Gastroesophageal sphincter (tissue), 4 donors: ENCODE results near the gene SMARCE1. TPM values are rescaled to one million over a fixed set of nuclear protein-coding genes. Genes with fewer than 3 reads are reported as not detected.

Experiments
- ATAC-seq: fragments of 150-250 bp; one replicate; pipeline ENCODE4 v1.9.1; 2016; ENCODE audit warnings: mild to moderate bottlenecking, moderate library complexity
- H3K27ac ChIP-seq, 4 donors: fragments of 200-600 bp; sonication (generic) in 3 of 4; 1 replicate in 3 of 4; 2 replicates in 1 of 4; pipeline ENCODE4 v1.5.1; 2016 to 2019
- H3K27me3 ChIP-seq: fragments of 200-600 bp; sonication (generic); one replicate; pipeline ENCODE4 v1.5.1; 2019
- H3K36me3 ChIP-seq, 2 donors: fragments of 200-600 bp; sonication (generic); one replicate each; pipeline ENCODE4 v1.5.1; 2019; ENCODE audit warnings: control low read depth in 1 of 2
- H3K4me1 ChIP-seq, 3 donors: fragments of 200-600 bp; sonication (generic); 1 replicate in 2 of 3; 2 replicates in 1 of 3; pipeline ENCODE4 v1.5.1; 2016 to 2019; ENCODE audit warnings: control low read depth in 2 of 3
- H3K4me3 ChIP-seq, 2 donors: fragments of 200-600 bp; sonication (generic); one replicate each; pipeline ENCODE4 v1.5.1; 2019; ENCODE audit warnings: mild to moderate bottlenecking in 1 of 2, moderate library complexity in 1 of 2
- H3K9me3 ChIP-seq, 3 donors: fragments of 200-600 bp; sonication (generic); one replicate each; pipeline ENCODE4 v1.5.1; 2017 to 2019; ENCODE audit warnings: control low read depth in 2 of 3
- EP300 ChIP-seq: sonication (generic); formaldehyde crosslinking; IDR thresholded peaks from one replicate; pipeline ENCODE4 v1.6.1; 2017; ENCODE audit warnings: antibody characterized with exemption, mild to moderate bottlenecking
- POLR2A ChIP-seq, 2 donors: fragments of 450-650 bp; IDR thresholded peaks; one replicate each; pipeline ENCODE4 v1.6.1; 2017; ENCODE audit warnings: antibody characterized with exemption in 2 of 2, mild to moderate bottlenecking in 2 of 2, moderate library complexity in 1 of 2
- POLR2AphosphoS5 ChIP-seq: sonication (generic); formaldehyde crosslinking; IDR thresholded peaks from one replicate; pipeline ENCODE4 v1.6.1; 2017; ENCODE audit warnings: antibody characterized with exemption
- WGBS, 2 donors: methylation state at CpG; one replicate each; pipeline ENCODE4 v1.1.5; 2018; ENCODE audit warnings: low coverage in 1 of 2; 5-methylcytosine and 5-hydroxymethylcytosine counted together
- total RNA-seq, 4 donors: library from RNA; depleted of rRNA; stranded (reverse); fragments of >200 nt; gene quantifications; one replicate each; pipeline ENCODE4 v1.1.0, GENCODE V29; 2016
- TF ChIP-seq, protein P1 (sequence below), 4 experiments: fragments of 200-600 bp in 2 of 4; fragments of 450-650 bp in 2 of 4; sonication (generic) in 1 of 4; IDR thresholded peaks; one replicate each; pipeline ENCODE4 v1.5.1; 2017 to 2019; ENCODE audit warnings: antibody characterized with exemption in 4 of 4, mild to moderate bottlenecking in 2 of 4, moderate library complexity in 2 of 4

SMARCE1 gene
- total RNA-seq, 4 donors from 2014 or later: 102 to 131 (median 109) TPM

DNA sequence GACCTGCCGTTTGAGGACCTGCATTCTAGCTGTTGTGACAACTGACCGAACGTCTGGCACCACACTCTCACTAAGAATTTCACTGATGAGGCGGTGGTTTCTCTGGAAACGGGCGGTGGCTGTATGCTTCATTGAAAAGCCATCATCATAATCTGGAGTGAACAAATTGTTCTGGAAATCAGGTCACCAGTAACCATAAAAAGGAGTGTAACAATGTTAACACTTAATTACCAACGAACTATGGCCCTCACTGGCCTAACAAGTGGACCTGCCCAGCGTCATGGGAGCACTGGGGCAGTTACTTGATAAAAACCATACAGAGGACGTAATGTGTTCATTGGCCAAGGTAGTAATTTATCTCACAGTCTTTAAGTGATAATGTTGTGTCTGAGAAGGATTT is 15.4 kb downstream of the SMARCE1 start:
- TF ChIP-seq EP300: no peak
- no peak for TF ChIP-seq POLR2AphosphoS5
- TF ChIP-seq, protein P1, sequence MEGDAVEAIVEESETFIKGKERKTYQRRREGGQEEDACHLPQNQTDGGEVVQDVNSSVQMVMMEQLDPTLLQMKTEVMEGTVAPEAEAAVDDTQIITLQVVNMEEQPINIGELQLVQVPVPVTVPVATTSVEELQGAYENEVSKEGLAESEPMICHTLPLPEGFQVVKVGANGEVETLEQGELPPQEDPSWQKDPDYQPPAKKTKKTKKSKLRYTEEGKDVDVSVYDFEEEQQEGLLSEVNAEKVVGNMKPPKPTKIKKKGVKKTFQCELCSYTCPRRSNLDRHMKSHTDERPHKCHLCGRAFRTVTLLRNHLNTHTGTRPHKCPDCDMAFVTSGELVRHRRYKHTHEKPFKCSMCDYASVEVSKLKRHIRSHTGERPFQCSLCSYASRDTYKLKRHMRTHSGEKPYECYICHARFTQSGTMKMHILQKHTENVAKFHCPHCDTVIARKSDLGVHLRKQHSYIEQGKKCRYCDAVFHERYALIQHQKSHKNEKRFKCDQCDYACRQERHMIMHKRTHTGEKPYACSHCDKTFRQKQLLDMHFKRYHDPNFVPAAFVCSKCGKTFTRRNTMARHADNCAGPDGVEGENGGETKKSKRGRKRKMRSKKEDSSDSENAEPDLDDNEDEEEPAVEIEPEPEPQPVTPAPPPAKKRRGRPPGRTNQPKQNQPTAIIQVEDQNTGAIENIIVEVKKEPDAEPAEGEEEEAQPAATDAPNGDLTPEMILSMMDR (IDR thresholded peaks at IDR 0.05): no peak
- TF ChIP-seq POLR2A (IDR thresholded peaks at IDR 0.05): no peak
- no peak overlapping the region for H3K4me3 ChIP-seq
- no peaks in the 10 kb centered on the region for H3K4me1 ChIP-seq
- ATAC-seq: peak; percentile 25
- H3K9me3 ChIP-seq: no peaks in the 10 kb centered on the region
- H3K36me3 ChIP-seq: peaks cover 28 to 99% of the 10 kb centered on the region in 2 donors
- WGBS, 2 donors: 64 to 75% methylated on average over 7 to 9 of the region's 9 CpGs
- peak overlapping the region in 1 of 4 donors; percentile 3 for H3K27ac ChIP-seq
- no peaks in the 10 kb centered on the region for H3K27me3 ChIP-seq

DNA sequence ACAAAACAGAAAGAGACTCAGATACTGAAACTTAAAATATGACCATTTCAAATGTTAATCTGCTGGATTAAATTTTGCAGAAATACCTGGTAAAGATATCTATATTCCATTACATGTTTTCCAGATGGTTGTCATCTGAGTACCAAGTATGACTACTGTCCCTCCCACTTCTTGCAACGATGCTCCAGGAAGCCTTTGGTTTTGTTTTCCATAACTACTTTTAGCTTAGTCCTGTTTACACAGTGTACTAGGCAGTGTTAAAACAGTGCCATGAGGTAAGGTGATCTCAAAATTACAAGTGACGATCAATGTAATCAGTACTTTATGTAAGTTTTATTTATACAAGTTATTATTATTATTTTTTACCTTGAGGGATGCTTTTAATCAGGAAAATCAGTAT is 17.8 kb downstream of the SMARCE1 start:
- no peaks in the 10 kb centered on the region for H3K27me3 ChIP-seq
- ATAC-seq: no peak
- H3K4me3 ChIP-seq: no peak overlapping the region
- no peaks in the 10 kb centered on the region for H3K4me1 ChIP-seq
- 43 to 51% methylated on average over 2 of the region's 2 CpGs for WGBS, 2 donors
- no peaks in the 10 kb centered on the region for H3K9me3 ChIP-seq
- no peak overlapping the region for H3K27ac ChIP-seq
- peaks cover 11 to 79% of the 10 kb centered on the region in 2 donors for H3K36me3 ChIP-seq
- TF ChIP-seq EP300: no peak
- TF ChIP-seq, protein P1 (IDR thresholded peaks at IDR 0.05): no peak
- TF ChIP-seq POLR2AphosphoS5: no peak
- no peak for TF ChIP-seq POLR2A (IDR thresholded peaks at IDR 0.05)

- H3K4me3 ChIP-seq: no peak overlapping the region
- H3K9me3 ChIP-seq: no peaks in the 10 kb centered on the region
- H3K36me3 ChIP-seq: peaks cover 0 to 33% of the 10 kb centered on the region in 2 donors
- H3K27ac ChIP-seq: no peak overlapping the region
- WGBS, 2 donors: 43 to 66% methylated on average over 4 to 5 of the region's 5 CpGs
- H3K27me3 ChIP-seq: no peaks in the 10 kb centered on the region
- no peak for TF ChIP-seq EP300
- TF ChIP-seq POLR2A (IDR thresholded peaks at IDR 0.05): no peak
- TF ChIP-seq, protein P1 (IDR thresholded peaks at IDR 0.05): no peak
- TF ChIP-seq POLR2AphosphoS5: no peak
- H3K4me1 ChIP-seq: peaks cover 0 to 16% (median 0%) of the 10 kb centered on the region in 3 donors
- ATAC-seq: no peak
Observed at GRCh38 chr17:40625311-40625710, 22.3 kb downstream of the SMARCE1 start.

DNA sequence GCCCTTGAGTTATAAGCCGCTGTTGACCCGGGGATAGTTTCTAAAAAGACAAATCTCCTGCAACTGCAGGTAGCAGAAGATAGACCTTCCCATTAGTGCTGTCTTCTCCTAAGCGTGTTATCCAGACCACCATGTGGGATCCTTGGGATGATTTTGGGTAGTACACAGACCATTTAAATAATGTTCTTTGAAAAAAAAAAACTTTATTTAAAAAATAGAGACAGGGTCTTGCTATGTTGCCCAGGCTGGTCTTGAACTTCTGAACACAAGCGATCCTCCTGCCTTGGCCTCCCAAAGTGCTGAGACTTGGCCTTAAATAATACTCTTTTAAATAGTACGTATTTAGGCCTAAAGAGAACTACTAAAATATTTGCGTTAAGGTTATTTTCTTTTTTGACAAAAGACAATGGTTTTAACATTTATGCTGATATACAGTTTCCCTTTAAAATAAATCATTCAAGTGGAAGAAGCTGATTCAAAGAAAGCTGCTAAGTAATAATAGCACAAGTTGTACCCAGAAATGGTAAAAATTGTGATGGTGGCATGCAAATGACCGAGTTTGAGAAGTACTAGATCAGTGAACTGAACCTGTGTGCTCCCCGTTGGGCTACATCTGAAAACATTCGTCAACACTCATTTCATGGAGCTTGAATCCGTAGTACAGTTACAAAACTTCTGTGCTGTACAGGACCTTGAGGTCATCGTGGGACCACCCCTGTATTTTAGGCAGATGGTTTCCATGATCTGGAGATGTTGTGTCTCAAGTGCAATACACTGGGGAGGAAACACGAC is 24.0 kb downstream of the SMARCE1 start:
- H3K36me3 ChIP-seq: peaks cover 0 to 16% of the 10 kb centered on the region in 2 donors
- TF ChIP-seq EP300 (no peak), POLR2AphosphoS5 (no peak), POLR2A (IDR thresholded peaks at IDR 0.05) (no peak)
- TF ChIP-seq, protein P1 (IDR thresholded peaks at IDR 0.05): no peak
- ATAC-seq: no peak
- H3K27me3 ChIP-seq: peaks cover 10% of the 10 kb centered on the region
- H3K9me3 ChIP-seq: no peaks in the 10 kb centered on the region
- no peak overlapping the region for H3K27ac ChIP-seq
- H3K4me1 ChIP-seq: peaks cover 0 to 31% (median 0%) of the 10 kb centered on the region in 3 donors
- H3K4me3 ChIP-seq: no peak overlapping the region
- WGBS, 2 donors: 78 to 89% methylated on average over 9 to 12 of the region's 12 CpGs

GRCh38 chr17:40622509-40622928 is 25.1 kb downstream of the SMARCE1 start:
- H3K27me3 ChIP-seq: peaks cover 21% of the 10 kb centered on the region
- no peak overlapping the region for H3K4me3 ChIP-seq
- H3K9me3 ChIP-seq: no peaks in the 10 kb centered on the region
- 73 to 74% methylated on average over 3 of the region's 3 CpGs for WGBS, 2 donors
- H3K27ac ChIP-seq: no peak overlapping the region
- peaks cover 0 to 6% of the 10 kb centered on the region in 2 donors for H3K36me3 ChIP-seq
- ATAC-seq: no peak
- peaks cover 0 to 36% (median 0%) of the 10 kb centered on the region in 3 donors for H3K4me1 ChIP-seq
- TF ChIP-seq POLR2AphosphoS5 (no peak), POLR2A (IDR thresholded peaks at IDR 0.05) (no peak), EP300 (no peak)
- TF ChIP-seq, protein P1 (IDR thresholded peaks at IDR 0.05): no peak
